ENCODE measurements around the gene COL8A2.

The COL8A2 gene

DNA sequence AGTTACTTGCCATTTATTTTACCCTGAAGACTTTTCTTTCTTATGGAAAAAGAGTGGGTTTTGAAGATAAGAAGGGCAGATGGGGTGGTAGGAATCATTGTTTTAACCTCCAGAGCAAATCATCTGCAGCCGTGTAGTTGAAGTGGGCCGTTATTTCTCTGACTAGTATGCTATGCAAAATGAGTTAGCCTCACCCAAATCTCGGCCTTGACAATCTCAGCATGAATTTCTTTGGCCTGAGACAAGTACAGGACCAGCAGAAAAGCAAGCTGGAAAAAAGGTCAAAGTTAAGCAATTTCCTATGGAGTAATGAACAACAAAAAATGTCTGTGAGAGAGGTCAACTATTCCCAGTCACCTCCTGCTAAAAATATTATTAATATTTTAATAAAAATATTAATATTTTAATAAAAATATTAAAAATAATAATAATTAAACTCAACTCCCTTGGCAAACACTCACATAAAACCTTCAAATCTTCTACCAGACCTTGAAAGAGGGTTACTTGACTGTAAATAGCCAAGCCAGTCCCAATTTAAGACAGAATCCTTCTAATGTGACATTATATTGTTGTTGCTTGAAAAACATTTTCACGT is 47.9 kb downstream of the COL8A2 start:
- no peak overlapping the region for H3K4me3 ChIP-seq (ENCODE audit: low read length)
- no peak for DNase-seq (ENCODE audit: low read depth)
- TF ChIP-seq CTCF (conservative IDR thresholded peaks at IDR 0.05; ENCODE audit: low read length): no peak

DNA sequence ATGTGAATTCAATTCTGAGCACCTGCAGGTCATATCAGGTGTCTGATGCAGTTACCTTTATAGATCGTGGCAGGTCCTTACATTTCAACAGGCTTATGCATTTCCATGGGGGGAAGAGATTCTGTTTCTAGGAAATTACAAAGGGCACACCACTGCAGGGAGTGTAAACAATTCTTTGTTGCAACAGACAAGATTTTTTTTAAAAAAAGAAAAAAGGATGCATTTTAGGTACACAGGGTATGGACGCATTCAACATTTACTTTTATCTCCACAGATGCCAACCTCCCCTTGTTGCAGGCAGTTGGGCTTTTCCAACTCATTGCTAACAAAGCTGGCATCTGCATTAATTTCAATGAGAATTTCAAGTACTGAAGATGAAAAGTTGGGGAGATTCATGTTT is 54.7 kb downstream of the COL8A2 start:
- H3K4me3 ChIP-seq (ENCODE audit: low read length): no peak overlapping the region
- DNase-seq (ENCODE audit: low read depth): no peak
- TF ChIP-seq CTCF (conservative IDR thresholded peaks at IDR 0.05; ENCODE audit: low read length): no peak

DNA sequence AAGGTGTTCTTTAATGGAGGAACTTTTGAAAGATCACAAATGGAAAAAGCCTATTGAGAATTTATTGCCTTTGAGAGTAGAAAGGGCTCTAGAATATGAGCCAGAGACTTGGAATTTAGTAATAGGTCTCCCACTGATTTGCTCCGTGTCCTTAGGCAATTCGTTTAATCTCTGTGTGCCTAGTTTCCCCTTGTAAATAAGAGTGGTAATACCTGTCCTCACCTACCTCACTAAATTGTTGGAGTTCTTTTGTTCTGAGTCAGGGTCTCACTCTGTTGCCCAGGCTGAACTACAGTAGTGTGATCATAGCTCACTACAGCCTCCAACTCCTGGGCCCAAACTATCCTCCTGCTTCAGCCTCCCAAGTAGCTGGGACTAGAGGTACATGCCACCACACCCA is 56.2 kb downstream of the COL8A2 start:
- H3K4me3 ChIP-seq (ENCODE audit: low read length): no peak overlapping the region
- TF ChIP-seq CTCF (conservative IDR thresholded peaks at IDR 0.05; ENCODE audit: low read length): no peak
- DNase-seq (ENCODE audit: low read depth): no peak

GRCh38 chr1:36067871-36068270 is 57.2 kb downstream of the COL8A2 start:
- no peak for TF ChIP-seq CTCF (conservative IDR thresholded peaks at IDR 0.05; ENCODE audit: low read length)
- DNase-seq (ENCODE audit: low read depth): no peak
- no peak overlapping the region for H3K4me3 ChIP-seq (ENCODE audit: low read length)

DNA sequence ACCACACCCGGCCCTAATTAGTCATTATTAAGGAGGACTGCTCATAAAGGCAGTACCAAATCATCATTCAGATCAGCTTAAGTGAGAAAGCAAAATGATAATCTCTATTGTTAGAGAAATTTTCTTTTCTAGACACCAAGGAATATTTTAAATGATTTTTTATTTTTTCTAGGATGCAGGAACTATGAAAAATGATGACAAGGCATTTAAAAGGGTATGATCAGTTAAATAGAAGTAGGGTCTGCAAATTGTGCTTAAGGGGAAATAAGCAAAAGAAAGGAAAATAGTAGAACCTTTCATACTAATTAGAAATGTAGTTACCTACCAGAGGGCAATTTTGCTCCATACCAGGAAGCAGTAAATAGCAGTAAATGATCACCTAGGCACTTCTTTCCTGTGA is 62.7 kb downstream of the COL8A2 start:
- DNase-seq (ENCODE audit: low read depth): no peak
- TF ChIP-seq CTCF (conservative IDR thresholded peaks at IDR 0.05; ENCODE audit: low read length): no peak
- H3K4me3 ChIP-seq (ENCODE audit: low read length): no peak overlapping the region

GRCh38 chr1:36055706-36056105 is 69.3 kb downstream of the COL8A2 start:
- TF ChIP-seq CTCF (conservative IDR thresholded peaks at IDR 0.05; ENCODE audit: low read length): no peak
- no peak for DNase-seq (ENCODE audit: low read depth)
- H3K4me3 ChIP-seq (ENCODE audit: low read length): no peak overlapping the region

DNA sequence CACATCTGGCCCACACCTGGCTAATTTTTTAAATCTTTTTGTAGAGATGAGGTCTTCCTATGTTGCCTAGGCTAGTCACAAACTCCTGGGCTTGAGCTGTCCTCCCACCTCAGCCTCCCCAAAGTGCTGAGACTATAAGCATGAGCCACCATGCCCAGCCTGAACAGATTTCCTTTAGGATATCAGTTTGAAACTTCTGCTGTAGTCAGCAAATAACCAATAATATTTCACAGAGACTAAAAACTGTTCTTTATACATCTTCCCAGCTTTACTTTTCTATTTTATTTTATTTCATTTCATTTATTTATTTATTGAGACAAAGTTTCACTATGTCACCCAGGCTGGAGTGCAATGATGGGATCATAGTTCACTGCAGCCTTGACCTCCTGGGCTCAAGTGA is 71.0 kb downstream of the COL8A2 start:
- no peak overlapping the region for H3K4me3 ChIP-seq (ENCODE audit: low read length)
- DNase-seq (ENCODE audit: low read depth): no peak
- TF ChIP-seq CTCF (conservative IDR thresholded peaks at IDR 0.05; ENCODE audit: low read length): no peak

All from AG10803 (cell line).